Psoas muscle (tissue), 8 donors: ENCODE data around the gene SPSB2. TPM values are rescaled to one million over a fixed set of nuclear protein-coding genes. Genes with fewer than 3 reads are reported as not detected.

Experiments
- ATAC-seq, 4 donors: fragments of 200-7000 bp; cut with Tn5 transposase; one replicate each; pipeline ENCODE4 v1.9.1; 2020; ENCODE audit warnings: moderate library complexity in 3 of 4, mild to moderate bottlenecking in 2 of 4
- DNase-seq, 2 donors: peaks; one replicate each; pipeline ENCODE4 v3.0.0-alpha.2; 2020
- H3K27ac ChIP-seq: fragments of 200-600 bp; one replicate; pipeline ENCODE4 v1.8.0; 2022
- H3K27me3 ChIP-seq, 3 donors: fragments of 200-600 bp in 1 of 3; one replicate each; pipeline versions ENCODE4 v1.6.1 to v1.8.0; 2013 to 2022; ENCODE audit warnings: low read length in 2 of 3, mild to moderate bottlenecking in 2 of 3, moderate library complexity in 1 of 3; ENCODE audit not compliant: insufficient read depth in 3 of 3
- H3K36me3 ChIP-seq, 2 donors: fragments of 200-600 bp in 1 of 2; one replicate each; pipeline versions ENCODE4 v1.6.1 to v1.8.0; 2013 to 2022; ENCODE audit warnings: low read depth in 1 of 2, mild to moderate bottlenecking in 1 of 2, moderate library complexity in 1 of 2; ENCODE audit not compliant: insufficient read depth in 1 of 2
- H3K4me1 ChIP-seq: fragments of 200-600 bp; one replicate; pipeline ENCODE4 v1.8.0; 2022
- H3K4me3 ChIP-seq: fragments of 200-600 bp; one replicate; pipeline ENCODE4 v1.8.0; 2022; ENCODE audit warnings: mild to moderate bottlenecking
- H3K9me3 ChIP-seq: fragments of 200-600 bp; one replicate; pipeline ENCODE4 v1.8.0; 2022
- CTCF ChIP-seq: fragments of 200-600 bp; IDR thresholded peaks from one replicate; pipeline ENCODE4 v1.8.0; 2022; ENCODE audit warnings: antibody characterized with exemption
- WGBS, 3 donors: extraction: QIAGEN DNeasy Blood & Tissue Kit; methylation state at CpG; one replicate each; pipeline versions ENCODE4 v1.1.6 to v1.1.7; 2013; 5-methylcytosine and 5-hydroxymethylcytosine counted together
- intact Hi-C, 2 donors: fragments of 100-400 bp; cut with DNase I; formaldehyde crosslinking; loops; one replicate each; pipeline versions ENCODE4 v1.11.0 to v1.14.2; 2022
- polyA plus RNA-seq, 3 donors: library from polyadenylated mRNA; stranded (reverse); fragments of 200-250 nt; gene quantifications; one replicate each; pipeline ENCODE4 v1.2.3, GENCODE V29; 2013
- total RNA-seq, 4 donors: library from RNA; stranded (reverse); fragmentation: NEBNext Ultra II Directional in 2 of 4; extraction: Animal tissue kit (Norgen Biotek cat#: 25700) in 2 of 4; gene quantifications; one replicate each; pipeline versions ENCODE4 v1.2.1 to v1.2.4, GENCODE V29; 2021 to 2023
- donor health status: healthy with polysubstance abuse.
- donor health status: DM: no; HTN: no; CAD: no; lungs with moderate emphysema.
- donor health status: Bipolar disorder and iron deficiency.
- donor health status: healthy.
- donor health status: DM: yes; HTN: yes; CAD: no.
- donor health status: DM: no; HTN: no; CAD: no.
- donor health status: DM: no; HTN: no; CAD: no.
- donor health status: DM: yes; HTN: yes; CAD: no.

Gene SPSB2
- total and polyA plus RNA-seq, 7 donors: 2.4 to 10.2 (median 4.3) TPM

GRCh38 chr12:6860942-6861341 is 12.2 kb downstream of the SPSB2 start:
- intact Hi-C loops: loop anchor here in 1 of 2 donors (10.0 kb wide), 1 partner anchor 254 kb away; no protein-coding TSS in a partner anchor
- DNase-seq: no peak

GRCh38 chr12:6860116-6860515 is 13.0 kb downstream of the SPSB2 start:
- no peak for ATAC-seq
- 93 to 96% (median 94%) methylated on average over 9 of the region's 9 CpGs for WGBS, 3 donors
- no peak for TF ChIP-seq CTCF
- intact Hi-C loops: loop anchor here in 1 of 2 donors (10.0 kb wide), 1 partner anchor 255 kb away; no protein-coding TSS in a partner anchor
- H3K27me3 ChIP-seq: no peaks in the 10 kb centered on the region
- H3K4me1 ChIP-seq: no peaks in the 10 kb centered on the region
- no peak for DNase-seq
- no peaks in the 10 kb centered on the region for H3K9me3 ChIP-seq
- H3K27ac ChIP-seq: no peak overlapping the region
- no peak overlapping the region for H3K4me3 ChIP-seq
- H3K36me3 ChIP-seq: peaks cover 15 to 100% of the 10 kb centered on the region in 2 donors

More at GRCh38 chr12:6860942-6861341, 12.2 kb downstream of the SPSB2 start:
- no peak overlapping the region for H3K27ac ChIP-seq
- H3K4me1 ChIP-seq: no peaks in the 10 kb centered on the region
- 95 to 96% (median 96%) methylated on average over 7 of the region's 7 CpGs for WGBS, 3 donors
- H3K27me3 ChIP-seq: no peaks in the 10 kb centered on the region
- no peak overlapping the region for H3K4me3 ChIP-seq
- H3K9me3 ChIP-seq: no peaks in the 10 kb centered on the region
- no peak for ATAC-seq
- TF ChIP-seq CTCF: no peak
- H3K36me3 ChIP-seq: peaks cover 15 to 100% of the 10 kb centered on the region in 2 donors

GRCh38 chr12:6858799-6859198 is 14.3 kb downstream of the SPSB2 start:
- TF ChIP-seq CTCF: no peak
- no peak overlapping the region for H3K4me3 ChIP-seq
- DNase-seq (no peak), ATAC-seq (no peak)
- no peaks in the 10 kb centered on the region for H3K27me3 ChIP-seq
- peaks cover 3% of the 10 kb centered on the region for H3K4me1 ChIP-seq
- WGBS, 3 donors: 94 to 98% (median 96%) methylated on average over 2 of the region's 2 CpGs
- peaks cover 15 to 94% of the 10 kb centered on the region in 2 donors for H3K36me3 ChIP-seq
- no peaks in the 10 kb centered on the region for H3K9me3 ChIP-seq
- intact Hi-C loops: no loop called here
- H3K27ac ChIP-seq: no peak overlapping the region

- Histone ChIP-seq H3K27ac (no peak overlapping the region), H3K4me3 (no peak overlapping the region), H3K4me1 (peaks cover 14% of the 10 kb centered on the region), H3K36me3 (peaks cover 12 to 59% of the 10 kb centered on the region in 2 donors), H3K9me3 (no peaks in the 10 kb centered on the region), H3K27me3 (no peaks in the 10 kb centered on the region)
- intact Hi-C loops: no loop called here
- peak in 1 of 2 donors; percentile 39 for DNase-seq
- WGBS, 3 donors: 90% methylated on average over 14 of the region's 14 CpGs
- ATAC-seq: no peak
- no peak for TF ChIP-seq CTCF
These were observed 17.8 kb downstream of the SPSB2 start for GRCh38 chr12:6855322-6855721.

GRCh38 chr12:6854036-6854435 is 19.1 kb downstream of the SPSB2 start:
- peak overlapping the region; percentile 98 for H3K27ac ChIP-seq
- DNase-seq: no peak
- WGBS, 3 donors: 80 to 81% (median 80%) methylated on average over 6 of the region's 6 CpGs
- H3K4me1 ChIP-seq: peaks cover 14% of the 10 kb centered on the region
- H3K4me3 ChIP-seq: peak overlapping the region; percentile 10
- ATAC-seq: no peak
- no peaks in the 10 kb centered on the region for H3K9me3 ChIP-seq
- H3K27me3 ChIP-seq: no peaks in the 10 kb centered on the region
- no peak for TF ChIP-seq CTCF
- intact Hi-C loops: no loop called here
- peaks cover 7 to 46% of the 10 kb centered on the region in 2 donors for H3K36me3 ChIP-seq
